A673 (cell line): ENCODE measurements around the gene ELK4. TPM values are rescaled to one million over a fixed set of nuclear protein-coding genes. Genes with fewer than 3 reads are reported as not detected.

ENCODE experiments used
- BruUV-seq: library from RNA; stranded (reverse); fragments of 400-500 nt; replicated peaks from 2 replicates; lab custom pipeline; 2021; lab: Mats Ljungman, UMichigan
- CTCF ChIA-PET: fragments of 300-600 bp; sonication (Branson Sonifier 250); formaldehyde crosslinking; loops from one replicate; lab custom pipeline; 2022; ENCODE audit warnings: antibody characterized with exemption; lab: Charles Lee
- POLR2A ChIA-PET: fragments of 300-600 bp; sonication (Branson Sonifier 250); formaldehyde crosslinking; loops from one replicate; lab custom pipeline; 2022; ENCODE audit warnings: antibody characterized with exemption; ENCODE audit not compliant: low non-redundant PET; lab: Charles Lee
- DNase-seq: peaks from one replicate; pipeline ENCODE4 v3.0.0-alpha.2; 2015; ENCODE audit warnings: low spot score
- H3K27ac ChIP-seq: fragments of 200-600 bp; sonication (generic); 2 replicates; pipeline ENCODE4 v1.5.1; 2016; ENCODE audit warnings: mixed run types, low read depth, mild to moderate bottlenecking, mixed read lengths, antibody characterized with exemption, low read length; ENCODE audit not compliant: poor library complexity, severe bottlenecking
- H3K27me3 ChIP-seq: fragments of 200-600 bp; sonication (generic); replicated peaks from 2 replicates; pipeline ENCODE4 v1.6.1; 2017; ENCODE audit warnings: mixed run types, low read depth, mild to moderate bottlenecking, mixed read lengths, antibody characterized with exemption, low read length; ENCODE audit not compliant: insufficient read depth, poor library complexity
- H3K36me3 ChIP-seq: fragments of 200-600 bp; sonication (generic); 2 replicates; pipeline ENCODE4 v1.6.1; 2016; ENCODE audit warnings: mixed run types, mild to moderate bottlenecking, mixed read lengths, antibody characterized with exemption, low read length; ENCODE audit not compliant: insufficient read depth, poor library complexity, severe bottlenecking
- H3K4me1 ChIP-seq: fragments of 200-600 bp; sonication (generic); 2 replicates; pipeline ENCODE4 v1.6.1; 2017; ENCODE audit warnings: mixed run types, mild to moderate bottlenecking, mixed read lengths, antibody characterized with exemption, low read length; ENCODE audit not compliant: insufficient read depth, poor library complexity, severe bottlenecking
- H3K4me3 ChIP-seq: fragments of 200-600 bp; sonication (generic); 2 replicates; pipeline ENCODE4 v1.5.1; 2016; ENCODE audit warnings: low read depth, mixed run types, mild to moderate bottlenecking, mixed read lengths, low read length; ENCODE audit not compliant: poor library complexity, severe bottlenecking
- H3K9me3 ChIP-seq: fragments of 200-600 bp; sonication (generic); 2 replicates; pipeline ENCODE4 v1.6.1; 2016; ENCODE audit warnings: mixed run types, low read depth, mild to moderate bottlenecking, mixed read lengths, antibody characterized with exemption, low read length; ENCODE audit not compliant: poor library complexity, severe bottlenecking
- EZH2 ChIP-seq: fragments of 200-600 bp; sonication (generic); IDR thresholded peaks from 2 replicates; pipeline ENCODE4 v1.6.1; 2017; ENCODE audit warnings: borderline replicate concordance, low read depth, mild to moderate bottlenecking, mixed read lengths, antibody characterized with exemption, low read length; ENCODE audit not compliant: poor library complexity, severe bottlenecking
- intact Hi-C: fragments of 100-400 bp; cut with micrococcal nuclease; formaldehyde crosslinking; loops from one replicate; pipeline ENCODE4 v1.10.0; 2022; ENCODE audit not compliant: unreplicated experiment
- total RNA-seq: library from RNA; stranded (reverse); gene quantifications from 2 replicates; pipeline ENCODE4 v1.2.3, GENCODE V29; 2021
- TF ChIP-seq, protein P1 (sequence below): fragments of 300-800, 200-600 bp; sonication (generic); conservative IDR thresholded peaks from 2 replicates; pipeline ENCODE4 v1.5.1; 2017; ENCODE audit warnings: low read depth, mild to moderate bottlenecking, antibody characterized with exemption, low read length, moderate library complexity, mixed read lengths

ELK4 gene
- total RNA-seq, 1 experiment from 2014 or later: 38.2 TPM

DNA sequence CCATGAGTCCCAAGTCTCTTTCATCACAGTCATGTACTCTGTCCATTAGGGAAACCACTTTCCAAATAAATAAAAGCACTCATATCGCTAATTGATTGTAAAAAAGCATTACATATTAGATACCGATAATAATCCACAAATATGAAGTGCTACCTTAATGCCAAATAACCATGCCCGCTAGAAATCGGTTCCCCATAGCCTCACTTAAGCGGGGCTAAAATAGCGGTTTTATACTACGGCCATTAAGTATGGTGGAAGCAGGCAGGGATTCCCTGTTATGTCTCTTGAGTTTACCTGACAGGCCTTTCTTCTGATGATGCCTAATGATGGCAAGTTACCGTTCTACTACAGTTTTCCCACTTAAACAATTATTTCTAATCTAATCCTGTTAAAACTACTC, 3.9 kb downstream of the ELK4 start:
- Histone ChIP-seq H3K4me3 (no peak overlapping the region), H3K27me3 (no peaks in the 10 kb centered on the region), H3K27ac (no peak overlapping the region), H3K4me1 (peaks cover 7% of the 10 kb centered on the region), H3K36me3 (peaks cover 3% of the 10 kb centered on the region), H3K9me3 (no peaks in the 10 kb centered on the region)
- BruUV-seq: no TSS peak
- CTCF ChIA-PET: no interaction called here
- POLR2A ChIA-PET: no interaction called here
- TF ChIP-seq EZH2: no peak
- TF ChIP-seq, protein P1, sequence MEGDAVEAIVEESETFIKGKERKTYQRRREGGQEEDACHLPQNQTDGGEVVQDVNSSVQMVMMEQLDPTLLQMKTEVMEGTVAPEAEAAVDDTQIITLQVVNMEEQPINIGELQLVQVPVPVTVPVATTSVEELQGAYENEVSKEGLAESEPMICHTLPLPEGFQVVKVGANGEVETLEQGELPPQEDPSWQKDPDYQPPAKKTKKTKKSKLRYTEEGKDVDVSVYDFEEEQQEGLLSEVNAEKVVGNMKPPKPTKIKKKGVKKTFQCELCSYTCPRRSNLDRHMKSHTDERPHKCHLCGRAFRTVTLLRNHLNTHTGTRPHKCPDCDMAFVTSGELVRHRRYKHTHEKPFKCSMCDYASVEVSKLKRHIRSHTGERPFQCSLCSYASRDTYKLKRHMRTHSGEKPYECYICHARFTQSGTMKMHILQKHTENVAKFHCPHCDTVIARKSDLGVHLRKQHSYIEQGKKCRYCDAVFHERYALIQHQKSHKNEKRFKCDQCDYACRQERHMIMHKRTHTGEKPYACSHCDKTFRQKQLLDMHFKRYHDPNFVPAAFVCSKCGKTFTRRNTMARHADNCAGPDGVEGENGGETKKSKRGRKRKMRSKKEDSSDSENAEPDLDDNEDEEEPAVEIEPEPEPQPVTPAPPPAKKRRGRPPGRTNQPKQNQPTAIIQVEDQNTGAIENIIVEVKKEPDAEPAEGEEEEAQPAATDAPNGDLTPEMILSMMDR: no peak
- intact Hi-C loops: no loop called here
- DNase-seq: no peak

DNA sequence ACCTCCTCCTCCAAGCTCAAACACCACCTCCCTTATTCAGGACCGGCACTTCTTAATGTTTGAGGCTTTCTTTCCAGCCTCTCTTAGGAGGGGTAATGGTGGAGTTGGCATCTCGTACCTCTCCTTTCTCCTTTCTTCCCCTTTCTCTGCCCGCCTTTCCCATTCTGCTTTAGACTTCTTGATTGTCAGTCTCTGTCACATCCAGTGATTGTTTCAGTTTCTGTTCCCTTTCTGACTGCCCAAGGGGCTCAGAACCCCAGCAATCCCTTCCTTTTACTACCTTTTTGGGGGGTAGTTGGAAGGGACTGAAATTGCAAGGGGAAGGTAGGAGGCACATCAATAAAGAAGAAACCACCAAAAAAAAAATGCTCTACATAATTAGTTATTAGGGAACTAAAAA, 5.6 kb downstream of the ELK4 start:
- Histone ChIP-seq H3K27ac (no peak overlapping the region), H3K27me3 (no peaks in the 10 kb centered on the region), H3K4me3 (no peak overlapping the region), H3K9me3 (no peaks in the 10 kb centered on the region), H3K4me1 (peaks cover 7% of the 10 kb centered on the region), H3K36me3 (peaks cover 14% of the 10 kb centered on the region)
- TF ChIP-seq EZH2: no peak
- TF ChIP-seq, protein P1: no peak
- no TSS peak for BruUV-seq
- DNase-seq: no peak
- CTCF ChIA-PET: interaction anchor here (0.6 kb wide), 1 partner anchor 40 kb away, joined by 4 read pairs; no protein-coding TSS in a partner anchor
- POLR2A ChIA-PET: no interaction called here
- intact Hi-C loops: no loop called here

- H3K4me1 ChIP-seq: no peaks in the 10 kb centered on the region
- no peak overlapping the region for H3K4me3 ChIP-seq
- no peak for DNase-seq
- no peak overlapping the region for H3K27ac ChIP-seq
- TF ChIP-seq EZH2: no peak
- TF ChIP-seq, protein P1: no peak
- H3K9me3 ChIP-seq: no peaks in the 10 kb centered on the region
- intact Hi-C loops: no loop called here
- H3K27me3 ChIP-seq: no peaks in the 10 kb centered on the region
- H3K36me3 ChIP-seq: peaks cover 36% of the 10 kb centered on the region
- ChIA-PET POLR2A (no interaction called here), CTCF (interaction anchor here (0.6 to 1.4 kb wide), 2 partner anchors 8 to 29 kb away, joined by 3 to 4 read pairs; partner anchors contain the start of gene ELK4)
- BruUV-seq: no TSS peak
These were observed 8.2 kb downstream of the ELK4 start for GRCh38 chr1:205623646-205624045.
